Measurements from ENCODE around the gene ZFAND6.

Gene ZFAND6

GRCh38 chr15:80180986-80181385, 121.5 kb downstream of the ZFAND6 start:
- Histone ChIP-seq H3K36me3 (ENCODE audit: insufficient read depth, low read length) (peaks cover 3% of the 10 kb centered on the region; the same call in 1 of the 2 replicates), H3K27ac (ENCODE audit: low read depth, low read length, poor library complexity, severe bottlenecking) (no peak overlapping the region), H3K4me1 (ENCODE audit: insufficient read depth, low read length, severe bottlenecking) (no peaks in the 10 kb centered on the region), H3K9me3 (ENCODE audit: low read length) (no peaks in the 10 kb centered on the region), H3K79me2 (ENCODE audit: insufficient read depth, low read length) (no peaks in the 10 kb centered on the region), H2AFZ (ENCODE audit: low read length) (no peak overlapping the region), H3K27me3 (ENCODE audit: insufficient read depth, low read length) (no peaks in the 10 kb centered on the region), H3K4me2 (ENCODE audit: low read length) (no peak overlapping the region), H3K4me3 (ENCODE audit: low read depth, low read length, poor library complexity, severe bottlenecking) (no peak overlapping the region), H4K20me1 (ENCODE audit: insufficient read depth, low read length) (no peaks in the 10 kb centered on the region), H3F3A (ENCODE audit: insufficient read depth, low read length) (no peaks in the 10 kb centered on the region), H3K9me2 (ENCODE audit: low read depth, low read length) (no peaks in the 10 kb centered on the region), H3K9ac (ENCODE audit: low read length) (no peak overlapping the region)
- TF ChIP-seq CTCF (IDR thresholded peaks at IDR 0.05; ENCODE audit: low read length) (no peak), EZH2 (IDR thresholded peaks at IDR 0.05; ENCODE audit: borderline replicate concordance, low read length) (no peak)

- no peak overlapping the region for H2AFZ ChIP-seq (ENCODE audit: low read length)
- no peak for TF ChIP-seq CTCF (IDR thresholded peaks at IDR 0.05; ENCODE audit: low read length)
- TF ChIP-seq EZH2 (IDR thresholded peaks at IDR 0.05; ENCODE audit: borderline replicate concordance, low read length) = no peak
- H3K27me3 ChIP-seq (ENCODE audit: insufficient read depth, low read length) = no peaks in the 10 kb centered on the region
- peaks cover 13% of the 10 kb centered on the region for H3K36me3 ChIP-seq (ENCODE audit: insufficient read depth, low read length)
- no peak overlapping the region for H3K27ac ChIP-seq (ENCODE audit: low read depth, low read length, poor library complexity, severe bottlenecking)
- no peak overlapping the region for H3K4me3 ChIP-seq (ENCODE audit: low read depth, low read length, poor library complexity, severe bottlenecking)
- H3K4me2 ChIP-seq (ENCODE audit: low read length) = no peak overlapping the region
- no peaks in the 10 kb centered on the region for H3K79me2 ChIP-seq (ENCODE audit: insufficient read depth, low read length)
- H3F3A ChIP-seq (ENCODE audit: insufficient read depth, low read length) = no peaks in the 10 kb centered on the region
- no peak overlapping the region for H3K9ac ChIP-seq (ENCODE audit: low read length)
- no peaks in the 10 kb centered on the region for H4K20me1 ChIP-seq (ENCODE audit: insufficient read depth, low read length)
- no peaks in the 10 kb centered on the region for H3K9me2 ChIP-seq (ENCODE audit: low read depth, low read length)
- no peaks in the 10 kb centered on the region for H3K9me3 ChIP-seq (ENCODE audit: low read length)
- H3K4me1 ChIP-seq (ENCODE audit: insufficient read depth, low read length, severe bottlenecking) = no peaks in the 10 kb centered on the region
Measured at GRCh38 chr15:80182611-80183261, 123.3 kb downstream of the ZFAND6 start.

DNA sequence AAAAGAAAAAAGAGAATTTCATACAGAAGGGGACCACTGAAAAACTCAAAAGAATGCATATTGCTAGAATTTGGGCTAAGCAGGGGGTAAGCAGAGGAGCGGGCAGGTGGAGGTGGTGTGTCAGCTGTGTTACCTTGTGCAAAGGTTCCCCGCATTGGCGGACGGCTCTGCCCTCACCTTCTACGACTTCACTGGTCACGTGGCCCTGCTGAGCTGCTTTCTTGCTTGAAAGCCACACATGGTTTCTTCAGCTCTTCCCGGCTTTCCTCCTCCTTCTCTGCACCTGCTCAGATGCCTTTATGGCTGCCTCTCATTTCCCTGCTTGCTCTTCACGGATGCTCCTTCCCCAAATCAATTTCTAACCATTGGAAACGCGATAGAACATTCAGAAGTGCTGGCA, 123.8 kb downstream of the ZFAND6 start:
- no peak overlapping the region for H3K4me2 ChIP-seq (ENCODE audit: low read length)
- no peak overlapping the region for H2AFZ ChIP-seq (ENCODE audit: low read length)
- no peak overlapping the region for H3K27ac ChIP-seq (ENCODE audit: low read depth, low read length, poor library complexity, severe bottlenecking)
- no peaks in the 10 kb centered on the region for H4K20me1 ChIP-seq (ENCODE audit: insufficient read depth, low read length)
- TF ChIP-seq CTCF (IDR thresholded peaks at IDR 0.05; ENCODE audit: low read length) (no peak), EZH2 (IDR thresholded peaks at IDR 0.05; ENCODE audit: borderline replicate concordance, low read length) (no peak)
- H3K4me1 ChIP-seq (ENCODE audit: insufficient read depth, low read length, severe bottlenecking) = no peaks in the 10 kb centered on the region
- H3F3A ChIP-seq (ENCODE audit: insufficient read depth, low read length) = no peaks in the 10 kb centered on the region
- H3K9me2 ChIP-seq (ENCODE audit: low read depth, low read length) = no peaks in the 10 kb centered on the region
- no peak overlapping the region for H3K9ac ChIP-seq (ENCODE audit: low read length)
- H3K79me2 ChIP-seq (ENCODE audit: insufficient read depth, low read length) = no peaks in the 10 kb centered on the region
- H3K36me3 ChIP-seq (ENCODE audit: insufficient read depth, low read length) = peaks cover 13% of the 10 kb centered on the region
- H3K9me3 ChIP-seq (ENCODE audit: low read length) = no peaks in the 10 kb centered on the region
- H3K4me3 ChIP-seq (ENCODE audit: low read depth, low read length, poor library complexity, severe bottlenecking) = no peak overlapping the region
- H3K27me3 ChIP-seq (ENCODE audit: insufficient read depth, low read length) = no peaks in the 10 kb centered on the region

Data from OCI-LY1 (cell line).